Natural killer cell (primary cell): ENCODE measurements around the gene LSM4. TPM values are rescaled to one million over a fixed set of nuclear protein-coding genes. Genes with fewer than 3 reads are reported as not detected.

ENCODE experiments used
- ATAC-seq, 3 donors: fragments of 150-1000 bp in 2 of 3; fragments of 200-7000 bp in 1 of 3; cut with Tn5 transposase; 1 replicate in 1 of 3; 2 replicates in 2 of 3; pipeline ENCODE4 v1.10.0; 2021; ENCODE audit warnings: mild to moderate bottlenecking in 2 of 3, moderate library complexity in 2 of 3
- DNase-seq, 2 donors: peaks; one replicate each; pipeline versions ENCODE4 v3.0.0 to v3.0.0-alpha.2; 2013 to 2021; ENCODE audit warnings: mixed read lengths in 1 of 2
- H3K27ac ChIP-seq: one replicate; pipeline ENCODE4 v1.5.1; 2013; ENCODE audit warnings: mild to moderate bottlenecking, low read length
- H3K27me3 ChIP-seq: one replicate; pipeline ENCODE4 v1.6.1; 2013; ENCODE audit warnings: low read length; ENCODE audit not compliant: control insufficient read depth, insufficient read depth
- H3K36me3 ChIP-seq: one replicate; pipeline ENCODE4 v1.6.1; 2013; ENCODE audit warnings: low read length; ENCODE audit not compliant: control insufficient read depth, insufficient read depth
- H3K4me1 ChIP-seq: one replicate; pipeline ENCODE4 v1.6.1; 2013; ENCODE audit warnings: low read length; ENCODE audit not compliant: control insufficient read depth, insufficient read depth
- H3K4me3 ChIP-seq: one replicate; pipeline ENCODE4 v1.5.1; 2013; ENCODE audit warnings: low read length
- H3K9me3 ChIP-seq: one replicate; pipeline ENCODE4 v1.6.1; 2013; ENCODE audit warnings: low read length; ENCODE audit not compliant: control insufficient read depth, insufficient read depth
- H3K27ac Mint-ChIP-seq, 2 donors: one replicate each; pipeline ENCODE4 v1.8.0; 2022; ENCODE audit warnings: mild to moderate bottlenecking in 2 of 2, mixed read lengths in 2 of 2, moderate library complexity in 1 of 2
- H3K27me3 Mint-ChIP-seq, 2 donors: one replicate each; pipeline ENCODE4 v1.8.0; 2022; ENCODE audit warnings: low read depth in 2 of 2, mixed read lengths in 2 of 2
- H3K36me3 Mint-ChIP-seq: one replicate; pipeline ENCODE4 v1.8.0; 2022; ENCODE audit warnings: mixed read lengths
- H3K4me1 Mint-ChIP-seq, 2 donors: one replicate each; pipeline ENCODE4 v1.8.0; 2022; ENCODE audit warnings: mixed read lengths in 2 of 2
- H3K4me3 Mint-ChIP-seq: one replicate; pipeline ENCODE4 v1.8.0; 2022; ENCODE audit warnings: mild to moderate bottlenecking, moderate library complexity, mixed read lengths
- H3K9me3 Mint-ChIP-seq, 2 donors: one replicate each; pipeline ENCODE4 v1.8.0; 2022; ENCODE audit warnings: mixed read lengths in 2 of 2
- WGBS: methylation state at CpG from one replicate; pipeline ENCODE4 v1.1.7; 2013; ENCODE audit warnings: missing lambda C conversion rate; ENCODE audit not compliant: insufficient coverage; 5-methylcytosine and 5-hydroxymethylcytosine counted together
- intact Hi-C: fragments of 100-400 bp; cut with micrococcal nuclease; formaldehyde crosslinking; loops from one replicate; pipeline ENCODE4 v1.14.2; 2022
- total RNA-seq, 4 donors: library from RNA; stranded (reverse); fragments of 120-200 nt in 1 of 4; gene quantifications; one replicate each; pipeline versions ENCODE4 v1.2.3 to v1.2.4, GENCODE V29; 2013 to 2022
- TF ChIP-seq, protein P1 (sequence below): fragments of 200-600 bp; IDR thresholded peaks from one replicate; pipeline ENCODE4 v1.8.0; 2022; ENCODE audit warnings: antibody characterized with exemption

Gene LSM4
- total RNA-seq, 3 donors from 2014 or later (not counting 1 experiment from before 2014, with no cell fraction given) = 42.4 to 60.8 (median 44.8) TPM

DNA sequence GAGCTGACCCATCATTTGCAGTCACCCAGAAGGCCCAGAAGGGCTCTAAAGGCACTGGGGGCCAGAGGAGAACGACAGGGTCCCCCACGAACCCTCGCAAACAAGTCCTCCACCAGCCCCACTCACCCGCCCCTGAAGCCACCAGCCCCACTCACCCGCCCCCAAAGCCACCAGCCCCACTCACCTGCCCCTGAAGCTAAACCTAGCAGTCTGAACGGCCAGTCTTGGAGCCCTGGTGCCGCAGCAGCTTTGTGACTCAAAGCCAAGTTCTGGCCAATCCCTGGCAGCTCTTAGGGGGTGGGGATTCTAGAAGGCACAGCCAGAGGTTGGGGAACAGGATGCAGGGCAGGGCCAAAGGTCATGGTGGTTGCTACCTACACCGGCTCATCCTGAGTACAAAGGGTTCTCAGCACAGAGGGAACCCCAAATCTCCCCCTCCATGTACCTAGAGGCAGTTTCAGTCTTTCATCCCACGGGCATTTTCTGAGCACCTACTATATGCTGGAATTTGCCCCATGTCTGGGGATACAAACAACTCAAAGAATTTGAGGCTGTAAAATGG, 48.6 kb downstream of the LSM4 start, which contains the start of gene IQCN:
Gene IQCN, minus strand, starts transcription at position 234 of the 562 bp plus-strand sequence. CDS start 4,974 bp downstream, outside the sequence.
- ATAC-seq (peak in 2 of 3 donors; percentile 7 to 9), DNase-seq (peak in 1 of 2 donors; percentile 67)
- WGBS = 93% methylated on average over 9 of the region's 9 CpGs
- Mint-ChIP-seq H3K4me1 (peaks cover 10 to 23% of the 10 kb centered on the region in 2 donors), H3K27me3 (peaks cover 0 to under 1% of the 10 kb centered on the region in 2 donors), H3K27ac (peak within 1 kb of the TSS; percentile 97 to 99), H3K9me3 (no peaks in the 10 kb centered on the region), H3K4me3 (peak within 1 kb of the TSS; percentile 66), H3K36me3 (peaks cover 3% of the 10 kb centered on the region)
- Histone ChIP-seq H3K36me3 (peaks cover 28% of the 10 kb centered on the region), H3K27ac (no peak within 1 kb of the TSS), H3K4me1 (peaks cover 31% of the 10 kb centered on the region), H3K4me3 (no peak within 1 kb of the TSS), H3K9me3 (no peaks in the 10 kb centered on the region), H3K27me3 (no peaks in the 10 kb centered on the region)
- intact Hi-C loops = no loop called here
- TF ChIP-seq, protein P1, sequence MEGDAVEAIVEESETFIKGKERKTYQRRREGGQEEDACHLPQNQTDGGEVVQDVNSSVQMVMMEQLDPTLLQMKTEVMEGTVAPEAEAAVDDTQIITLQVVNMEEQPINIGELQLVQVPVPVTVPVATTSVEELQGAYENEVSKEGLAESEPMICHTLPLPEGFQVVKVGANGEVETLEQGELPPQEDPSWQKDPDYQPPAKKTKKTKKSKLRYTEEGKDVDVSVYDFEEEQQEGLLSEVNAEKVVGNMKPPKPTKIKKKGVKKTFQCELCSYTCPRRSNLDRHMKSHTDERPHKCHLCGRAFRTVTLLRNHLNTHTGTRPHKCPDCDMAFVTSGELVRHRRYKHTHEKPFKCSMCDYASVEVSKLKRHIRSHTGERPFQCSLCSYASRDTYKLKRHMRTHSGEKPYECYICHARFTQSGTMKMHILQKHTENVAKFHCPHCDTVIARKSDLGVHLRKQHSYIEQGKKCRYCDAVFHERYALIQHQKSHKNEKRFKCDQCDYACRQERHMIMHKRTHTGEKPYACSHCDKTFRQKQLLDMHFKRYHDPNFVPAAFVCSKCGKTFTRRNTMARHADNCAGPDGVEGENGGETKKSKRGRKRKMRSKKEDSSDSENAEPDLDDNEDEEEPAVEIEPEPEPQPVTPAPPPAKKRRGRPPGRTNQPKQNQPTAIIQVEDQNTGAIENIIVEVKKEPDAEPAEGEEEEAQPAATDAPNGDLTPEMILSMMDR = no peak

- peak overlapping the region; percentile 97 to 99 for H3K27ac Mint-ChIP-seq
- ATAC-seq (no peak), DNase-seq (peak in 1 of 2 donors; percentile 43)
- Histone ChIP-seq H3K4me1 (peaks cover 25% of the 10 kb centered on the region), H3K36me3 (peaks cover 21% of the 10 kb centered on the region), H3K27ac (no peak overlapping the region), H3K4me3 (no peak overlapping the region), H3K9me3 (no peaks in the 10 kb centered on the region), H3K27me3 (no peaks in the 10 kb centered on the region)
- 96% methylated on average over 12 of the region's 13 CpGs for WGBS
- peak overlapping the region; percentile 66 for H3K4me3 Mint-ChIP-seq
- no peaks in the 10 kb centered on the region for H3K36me3 Mint-ChIP-seq
- TF ChIP-seq, protein P1 = no peak
- peaks cover 4 to 17% of the 10 kb centered on the region in 2 donors for H3K4me1 Mint-ChIP-seq
- H3K27me3 Mint-ChIP-seq = no peaks in the 10 kb centered on the region
- intact Hi-C loops = no loop called here
- H3K9me3 Mint-ChIP-seq = no peaks in the 10 kb centered on the region
Observed at GRCh38 chr19:18273561-18274218, 49.2 kb downstream of the LSM4 start.

GRCh38 chr19:18271433-18271841, 51.4 kb downstream of the LSM4 start:
- WGBS = 97% methylated on average over 6 of the region's 6 CpGs
- DNase-seq (peak in 1 of 2 donors; percentile 57), ATAC-seq (peak in 2 of 3 donors; percentile 3 to 6)
- Histone ChIP-seq H3K9me3 (no peaks in the 10 kb centered on the region), H3K4me1 (peaks cover 16% of the 10 kb centered on the region), H3K27me3 (no peaks in the 10 kb centered on the region), H3K4me3 (no peak overlapping the region), H3K36me3 (peaks cover 25% of the 10 kb centered on the region), H3K27ac (no peak overlapping the region)
- Mint-ChIP-seq H3K27me3 (no peaks in the 10 kb centered on the region), H3K9me3 (no peaks in the 10 kb centered on the region), H3K4me3 (peak overlapping the region; percentile 61), H3K27ac (peak overlapping the region in 1 of 2 donors; percentile 99), H3K36me3 (no peaks in the 10 kb centered on the region), H3K4me1 (peaks cover 0 to 16% of the 10 kb centered on the region in 2 donors)
- TF ChIP-seq, protein P1 = no peak
- intact Hi-C loops = no loop called here
